Activated CD8-positive, alpha-beta memory T cell treated with anti-CD3 and anti-CD28 coated beads, Interleukin-2, amount 50 U/mL, for 1 hour (primary cell): ENCODE results near the gene RNF213.

Experiments used
- DNase-seq: peaks from one replicate; pipeline ENCODE4 v3.0.0-alpha.2; 2020; ENCODE audit errors: extremely low read depth

Gene RNF213

DNA sequence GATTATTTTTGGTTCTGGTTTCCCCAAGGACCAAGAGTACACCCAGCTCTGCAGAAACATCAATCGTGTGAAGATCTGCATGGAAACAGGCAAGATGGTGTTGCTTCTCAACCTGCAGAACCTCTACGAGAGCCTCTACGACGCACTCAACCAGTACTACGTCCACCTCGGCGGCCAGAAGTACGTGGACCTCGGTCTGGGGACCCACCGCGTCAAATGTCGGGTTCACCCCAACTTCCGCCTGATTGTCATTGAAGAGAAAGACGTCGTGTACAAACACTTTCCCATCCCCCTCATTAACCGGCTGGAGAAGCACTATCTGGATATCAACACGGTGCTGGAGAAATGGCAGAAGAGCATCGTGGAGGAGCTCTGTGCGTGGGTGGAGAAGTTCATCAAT is 86.9 kb downstream of the RNF213 start:
- no peak for DNase-seq

DNA sequence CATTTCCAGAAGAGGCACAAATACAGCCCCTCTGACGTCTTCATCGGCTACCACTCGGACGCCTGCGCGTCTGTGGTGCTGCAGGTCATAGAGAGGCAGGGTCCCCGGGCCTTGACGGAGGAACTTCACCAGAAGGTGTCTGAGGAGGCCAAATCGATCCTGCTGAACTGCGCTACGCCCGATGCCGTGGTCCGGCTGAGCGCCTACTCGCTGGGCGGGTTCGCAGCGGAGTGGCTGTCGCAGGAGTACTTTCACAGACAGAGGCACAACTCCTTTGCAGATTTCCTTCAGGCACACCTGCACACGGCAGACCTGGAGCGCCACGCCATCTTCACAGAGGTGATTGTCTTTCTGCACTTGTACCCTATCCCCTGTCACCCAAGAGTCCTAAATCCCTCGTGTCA is 87.3 kb downstream of the RNF213 start:
- no peak for DNase-seq

DNA sequence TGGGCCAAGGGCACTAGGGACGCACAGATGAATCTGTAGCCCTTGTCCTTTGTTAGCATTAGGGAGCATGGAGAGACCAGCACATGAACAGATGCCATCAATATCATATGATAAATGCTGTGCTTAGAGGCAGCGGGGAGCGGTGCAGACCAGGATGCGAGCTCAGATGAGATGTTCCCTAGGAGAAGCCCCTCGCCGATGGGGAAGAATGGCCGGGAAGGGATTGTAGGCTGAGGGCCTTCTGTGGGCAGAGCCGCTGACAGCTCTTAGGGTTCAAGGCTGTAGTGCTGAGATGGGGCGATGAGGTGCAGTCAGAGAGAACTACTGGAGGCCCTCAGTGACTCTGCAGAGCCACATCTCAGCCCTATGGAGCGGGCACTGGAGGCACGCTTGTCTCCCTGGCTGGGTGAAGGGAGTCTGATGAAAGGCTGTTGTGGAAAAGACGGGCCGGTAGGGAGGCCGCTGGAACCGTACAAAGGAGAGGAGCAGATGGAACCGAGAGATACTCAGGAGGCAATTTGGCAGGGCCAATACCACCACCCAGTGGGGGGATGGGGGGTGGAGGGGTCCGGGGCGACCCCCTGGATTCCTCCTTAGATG is 88.0 kb downstream of the RNF213 start:
- DNase-seq, result no peak

DNA sequence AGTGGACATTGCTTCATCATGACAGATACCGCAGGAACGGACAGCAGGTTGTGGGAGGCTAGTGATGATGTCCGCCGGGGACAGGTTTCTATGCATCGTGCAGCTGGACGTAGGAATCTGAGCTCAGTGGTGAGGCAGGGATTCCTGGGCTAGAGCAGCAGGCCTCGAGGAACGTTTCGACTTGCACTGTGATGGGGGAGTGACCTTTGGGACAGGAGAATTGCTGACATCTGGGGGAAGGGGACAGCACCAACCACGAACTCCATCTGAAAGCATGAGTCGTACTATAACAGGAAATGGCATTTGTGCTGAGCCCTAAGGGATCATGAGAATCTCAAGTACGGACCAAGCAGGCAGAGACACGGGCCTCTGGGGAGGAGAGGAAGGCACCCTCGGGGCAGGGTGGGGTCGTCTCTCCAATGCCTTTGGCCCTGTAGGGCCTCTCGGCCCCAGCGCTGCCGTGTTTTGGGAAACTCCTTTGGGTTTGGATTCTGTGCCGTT is 88.5 kb downstream of the RNF213 start:
- DNase-seq, result no peak

DNA sequence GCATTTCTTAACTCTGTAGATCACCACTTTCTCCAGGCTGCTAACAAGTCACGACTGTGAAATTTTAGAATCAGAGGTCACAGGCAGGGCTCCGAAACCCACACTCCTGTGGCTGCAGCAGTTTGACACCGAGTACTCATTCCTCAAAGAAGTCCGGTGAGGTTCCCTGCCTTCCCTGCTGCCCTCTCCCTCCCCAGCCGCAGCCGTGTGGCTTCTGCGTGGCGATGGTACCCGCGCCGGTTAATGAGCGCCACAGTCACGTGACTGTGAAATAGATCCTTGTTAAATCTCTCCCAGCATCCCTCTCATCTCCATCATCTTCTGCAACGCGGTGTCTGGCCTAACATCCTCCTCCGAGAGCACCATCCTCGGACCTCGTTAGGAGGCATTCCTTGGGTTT is 89.1 kb downstream of the RNF213 start:
- DNase-seq, result no peak

DNA sequence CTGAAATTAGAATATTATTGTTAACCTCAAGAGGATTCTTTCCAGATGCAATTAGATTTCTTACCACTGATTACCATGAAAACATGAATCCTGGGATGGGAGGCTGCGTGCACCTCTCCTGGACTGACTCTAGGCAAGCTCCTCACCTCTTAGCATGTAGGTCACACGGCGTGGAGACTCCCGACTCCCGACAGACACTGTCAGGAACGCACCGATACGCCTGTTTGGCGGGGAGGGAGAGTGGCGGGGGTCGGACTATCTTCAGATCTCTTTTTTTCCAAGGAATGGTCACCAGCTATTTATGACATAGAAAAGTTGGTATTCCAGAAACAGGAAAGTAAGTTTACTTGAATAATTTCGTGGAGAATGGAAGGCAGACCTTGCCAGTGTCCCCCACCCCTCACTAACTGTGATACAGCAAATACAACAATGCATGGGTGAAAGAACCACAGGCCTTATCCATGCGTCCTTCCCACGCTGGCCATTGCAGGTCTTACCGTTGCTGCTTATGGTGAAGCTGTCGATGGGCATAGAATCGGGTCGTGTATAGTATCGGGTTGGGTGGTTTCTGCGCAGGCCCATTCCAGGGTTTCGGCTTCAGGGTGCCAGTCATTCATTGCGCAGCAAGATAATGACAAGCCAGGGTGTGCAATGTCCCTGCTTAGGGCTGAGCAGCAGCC is 91.7 kb downstream of the RNF213 start:
- DNase-seq, result no peak

DNA sequence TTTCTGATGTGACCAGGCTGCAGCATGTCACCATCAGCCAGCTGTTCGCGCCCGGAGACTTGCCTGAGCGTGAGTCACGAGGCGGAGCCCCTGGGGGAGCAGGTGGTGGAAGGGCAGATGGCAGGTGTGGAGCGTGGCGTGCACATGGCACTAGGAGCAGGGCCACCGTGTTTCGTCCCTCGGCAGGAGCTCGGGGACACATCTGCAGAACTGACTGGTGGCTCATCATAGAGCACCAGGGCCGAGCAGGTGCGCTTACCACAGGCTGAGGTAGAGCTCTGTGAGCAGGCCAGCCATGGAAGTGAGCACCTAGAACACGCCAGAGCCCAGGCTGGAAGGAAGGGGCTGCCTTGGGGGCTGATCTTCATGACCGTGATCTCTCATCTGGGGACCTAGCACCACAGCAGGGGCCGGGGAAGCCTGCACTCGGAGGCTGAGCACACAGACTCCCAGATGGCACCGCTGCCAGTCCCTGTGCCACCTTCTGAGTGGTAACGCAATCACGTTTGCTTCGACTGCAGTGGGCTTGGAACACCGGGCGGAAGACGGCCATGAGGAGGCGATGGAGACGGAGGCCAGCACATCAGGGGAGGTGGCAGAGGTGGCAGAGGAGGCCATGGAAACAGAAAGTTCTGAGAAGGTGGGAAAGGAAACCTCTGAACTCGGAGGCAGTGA is 92.5 kb downstream of the RNF213 start:
- DNase-seq, result no peak

DNA sequence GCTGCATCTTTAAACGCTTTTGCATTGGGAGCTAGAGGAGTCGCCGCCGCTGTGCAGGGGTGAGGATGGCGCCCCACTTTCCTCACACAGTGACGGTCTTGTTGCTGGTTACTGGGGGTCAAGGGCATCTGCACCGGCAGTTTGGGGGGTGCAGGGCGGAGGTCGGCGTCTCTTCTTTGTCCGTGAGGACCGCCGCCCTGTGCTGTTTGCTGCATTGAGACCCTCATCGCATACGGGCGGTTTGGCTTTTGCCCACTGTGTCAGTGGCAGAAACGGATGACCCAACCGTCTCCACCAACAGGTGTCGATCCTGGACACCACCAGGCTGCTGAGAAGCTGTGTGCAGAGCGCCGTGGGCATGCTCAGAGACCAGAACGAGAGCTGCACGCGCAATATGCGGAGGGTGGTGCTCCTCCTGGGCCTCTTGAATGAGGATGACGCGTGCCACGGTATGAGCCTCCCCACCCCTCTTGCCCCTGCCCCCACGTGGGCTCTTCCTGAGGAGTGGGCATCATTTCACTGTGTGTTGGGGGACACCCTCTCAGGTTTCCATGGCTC is 93.1 kb downstream of the RNF213 start:
- DNase-seq, result no peak

DNA sequence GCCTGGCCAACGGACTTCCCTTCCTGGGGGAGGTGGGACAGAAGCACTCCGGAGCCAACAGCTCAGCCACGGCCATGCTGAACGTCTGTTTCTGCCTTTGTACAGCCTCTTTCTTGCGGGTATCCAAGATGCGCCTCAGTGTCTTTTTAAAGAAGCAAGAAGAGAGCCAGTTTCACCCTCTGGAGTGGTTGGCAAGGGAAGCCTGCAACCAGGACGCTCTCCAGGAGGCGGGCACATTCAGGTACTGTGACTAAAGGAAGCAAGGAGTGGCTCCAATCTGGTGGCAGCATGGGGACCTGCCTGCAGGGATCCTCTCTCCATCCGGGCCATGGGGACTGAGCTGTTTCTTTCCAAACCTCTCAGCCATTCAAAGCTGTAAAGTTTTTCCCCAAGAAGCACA is 93.7 kb downstream of the RNF213 start:
- DNase-seq, result no peak

DNA sequence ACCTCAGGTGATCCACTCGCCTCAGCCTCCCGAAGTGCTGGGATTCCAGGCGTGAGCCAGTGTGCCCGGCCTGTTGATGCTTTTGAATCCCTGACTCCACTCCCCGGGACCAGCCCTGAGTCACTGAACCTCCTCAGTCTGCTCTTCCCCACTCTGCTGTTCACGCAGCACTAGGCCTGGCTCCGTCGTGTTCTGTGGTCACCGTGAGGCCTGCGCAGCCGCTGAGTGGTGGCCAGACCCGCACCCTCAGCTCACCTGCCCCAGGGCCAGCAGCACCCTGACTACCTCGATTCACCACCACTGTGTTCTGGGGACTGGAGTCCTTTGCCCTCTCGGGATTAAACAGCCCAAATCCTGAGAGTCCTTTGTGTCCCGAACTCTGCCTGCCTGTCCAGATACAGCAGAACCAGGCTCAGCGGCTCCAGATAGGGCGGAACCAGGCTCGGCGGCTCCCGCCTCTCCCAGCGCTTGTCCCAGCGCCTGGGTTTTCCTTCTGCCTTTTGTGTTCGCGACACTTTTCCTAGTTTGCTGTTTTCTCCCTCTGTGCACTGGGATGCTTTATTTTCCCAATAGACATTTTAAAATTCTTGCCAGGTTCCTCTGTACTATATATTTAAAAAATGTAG is 95.7 kb downstream of the RNF213 start:
- no peak for DNase-seq

DNA sequence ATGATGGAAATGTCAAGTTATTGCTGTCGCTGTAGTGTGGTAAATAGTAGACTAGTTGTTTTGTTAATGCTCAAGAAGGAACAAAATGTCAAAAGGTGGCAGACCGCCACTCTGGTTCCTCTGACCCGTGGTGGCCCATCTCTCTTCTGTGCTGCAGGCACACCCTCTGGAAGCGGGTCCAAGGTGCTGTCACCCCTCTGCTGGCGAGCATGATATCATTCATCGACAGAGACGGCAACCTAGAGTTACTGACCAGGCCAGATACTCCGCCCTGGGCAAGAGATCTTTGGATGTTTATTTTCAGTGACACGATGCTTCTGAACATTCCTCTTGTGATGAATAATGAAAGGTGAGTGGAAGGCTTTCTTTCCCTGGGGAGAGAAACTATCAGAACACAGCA is 97.5 kb downstream of the RNF213 start:
- DNase-seq, result no peak

DNA sequence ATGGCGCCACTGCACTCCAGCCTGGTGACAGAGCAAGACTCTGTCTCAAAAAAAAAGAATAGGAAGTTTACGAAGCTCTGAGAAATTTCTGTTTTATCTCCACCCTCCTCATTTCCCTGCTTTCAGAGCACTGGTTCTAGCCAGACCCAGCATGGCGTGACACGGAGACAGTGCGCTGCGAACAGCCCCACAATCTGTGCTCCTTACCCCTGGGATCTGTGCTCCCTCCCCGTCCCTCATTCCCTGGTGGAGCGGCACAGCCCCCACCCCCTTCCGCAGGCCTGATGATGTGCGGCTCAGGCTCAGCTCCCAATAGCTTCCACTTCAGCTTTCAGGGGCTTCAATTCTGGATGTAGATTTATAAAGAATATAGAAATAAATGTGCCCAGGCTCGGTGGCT is 98.2 kb downstream of the RNF213 start:
- no peak for DNase-seq

DNA sequence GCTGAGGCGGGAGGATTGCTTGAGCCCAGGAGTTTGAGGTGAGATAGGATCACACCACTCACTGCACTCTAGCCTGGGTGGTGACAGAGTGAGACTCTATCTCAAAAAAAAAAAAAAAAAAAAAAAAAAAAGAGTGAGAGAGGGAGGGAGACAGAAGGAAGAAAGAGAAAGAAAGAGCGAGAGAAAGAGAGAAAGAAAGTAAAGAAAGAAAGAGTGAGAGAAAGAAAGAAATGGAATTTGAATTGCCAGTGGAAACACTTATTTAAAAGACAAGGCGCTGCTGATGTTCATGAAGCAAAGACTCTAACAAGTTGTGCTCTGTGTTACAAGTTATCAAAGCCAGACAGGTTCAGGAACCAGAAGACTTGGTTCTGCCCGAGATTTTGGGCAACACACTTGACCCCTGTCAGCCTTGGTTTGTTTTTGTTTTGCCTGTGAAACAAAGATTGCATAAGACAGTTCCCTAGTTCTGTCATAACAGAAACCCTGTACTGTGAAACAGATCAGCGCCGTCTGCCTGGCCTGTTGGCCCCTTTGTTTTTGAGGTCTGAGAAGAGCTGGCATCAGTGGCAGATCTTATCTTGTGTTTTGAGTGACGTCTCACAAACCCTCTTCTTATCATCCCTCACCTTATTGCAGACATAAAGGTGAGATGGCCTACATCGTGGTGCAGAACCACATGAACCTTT is 98.9 kb downstream of the RNF213 start:
- DNase-seq, result no peak

DNA sequence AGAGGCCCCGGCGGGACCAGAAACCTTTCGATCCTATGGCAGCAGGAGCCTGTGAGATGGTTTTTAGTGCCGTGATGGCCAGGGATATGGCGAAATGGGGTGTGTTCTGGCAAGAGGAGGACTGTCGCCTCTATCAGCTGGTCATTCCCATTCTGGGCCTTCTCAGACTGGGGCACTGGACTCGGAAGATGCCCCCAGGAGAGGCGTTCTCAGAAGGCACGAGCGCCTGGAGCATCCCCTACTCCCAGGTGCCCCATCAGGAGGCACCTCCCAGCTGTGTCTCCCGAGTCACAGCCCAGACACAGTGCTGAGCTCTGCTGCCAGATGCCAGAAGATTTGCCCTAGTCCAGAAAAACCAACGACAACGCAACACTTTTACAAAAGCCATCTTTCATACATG is 99.7 kb downstream of the RNF213 start:
- no peak for DNase-seq

DNA sequence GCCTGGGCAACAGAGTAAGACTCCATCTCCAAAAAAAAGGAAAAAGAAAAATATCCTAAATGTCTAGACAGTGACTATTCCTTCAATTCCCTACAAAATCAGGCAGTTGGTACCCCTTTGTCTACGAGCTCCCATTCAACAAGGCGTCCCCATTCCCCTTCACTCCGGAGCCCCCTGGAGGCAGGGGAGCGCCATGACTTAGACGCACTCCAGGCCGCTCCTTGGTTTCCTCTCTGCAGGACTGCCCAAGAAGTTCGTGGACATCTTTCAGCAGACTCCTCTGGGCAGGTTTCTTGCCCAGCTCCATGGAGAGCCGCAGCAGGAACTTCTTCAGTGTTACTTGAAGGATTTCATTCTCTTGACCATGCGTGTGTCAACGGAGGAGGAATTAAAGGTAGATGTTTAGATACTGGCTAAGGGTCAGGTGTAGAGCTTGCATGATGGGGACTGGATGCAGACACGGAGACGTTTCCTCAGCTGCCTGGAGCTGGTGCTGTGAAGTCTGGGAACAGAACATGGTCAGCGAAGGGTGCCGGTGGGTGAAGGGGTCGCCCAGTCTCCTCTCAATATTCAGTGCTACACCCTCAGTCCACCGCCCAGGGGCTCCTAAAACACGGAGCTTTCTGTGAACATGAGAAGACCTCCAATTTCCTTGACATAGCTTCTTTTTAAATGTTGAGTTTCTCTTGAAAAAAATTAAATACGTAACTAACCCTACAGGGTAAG is 101.0 kb downstream of the RNF213 start:
- no peak for DNase-seq

DNA sequence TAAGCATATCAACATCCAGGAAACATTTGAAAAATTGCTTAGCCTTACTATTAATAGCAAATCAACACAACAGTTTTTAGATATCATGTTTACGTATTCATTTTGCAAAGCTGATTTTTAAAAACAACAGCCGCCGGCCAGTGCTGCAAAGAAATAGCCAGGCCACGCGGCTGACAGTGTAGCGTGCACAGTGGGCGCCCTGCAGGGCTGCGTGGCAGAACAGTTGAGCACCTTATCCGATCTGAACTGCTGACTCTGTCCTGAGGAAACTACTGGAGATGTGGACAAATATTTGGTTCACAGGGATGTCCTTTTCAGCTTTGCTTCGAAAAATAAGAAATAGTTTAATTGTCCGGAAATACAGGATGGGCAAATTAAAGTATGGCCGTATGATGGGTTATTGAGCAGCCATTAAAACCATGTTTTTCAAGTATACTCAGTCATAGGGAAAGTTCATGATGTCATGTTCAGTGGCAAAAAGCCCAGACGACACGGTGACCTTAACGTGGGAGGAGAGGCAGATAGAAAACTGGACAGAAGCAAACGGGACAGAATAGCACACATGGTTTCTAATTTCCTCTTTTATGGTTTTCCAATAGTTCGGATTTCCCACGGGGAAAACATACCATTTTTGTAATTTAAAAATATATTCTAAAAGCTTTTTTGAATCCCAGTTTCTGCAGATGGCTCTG is 101.9 kb downstream of the RNF213 start:
- no peak for DNase-seq

DNA sequence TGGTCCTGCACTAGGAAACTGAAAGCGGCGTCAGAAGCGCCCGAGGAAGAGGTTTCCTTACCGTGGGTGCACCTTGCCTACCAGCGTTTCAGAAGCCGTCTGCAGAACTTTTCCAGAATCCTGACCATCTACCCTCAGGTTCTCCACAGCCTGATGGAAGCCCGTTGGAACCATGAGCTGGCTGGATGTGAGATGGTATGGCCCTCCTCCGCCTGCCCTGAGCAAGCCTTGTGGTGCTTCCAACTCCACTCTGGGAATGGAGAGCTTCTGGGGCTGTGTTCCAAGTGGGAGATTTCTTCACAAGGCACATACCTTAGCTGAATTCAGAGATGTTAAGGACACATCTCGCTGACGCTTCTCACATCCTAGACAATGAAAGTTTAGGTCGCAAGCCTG is 102.5 kb downstream of the RNF213 start:
- no peak for DNase-seq

DNA sequence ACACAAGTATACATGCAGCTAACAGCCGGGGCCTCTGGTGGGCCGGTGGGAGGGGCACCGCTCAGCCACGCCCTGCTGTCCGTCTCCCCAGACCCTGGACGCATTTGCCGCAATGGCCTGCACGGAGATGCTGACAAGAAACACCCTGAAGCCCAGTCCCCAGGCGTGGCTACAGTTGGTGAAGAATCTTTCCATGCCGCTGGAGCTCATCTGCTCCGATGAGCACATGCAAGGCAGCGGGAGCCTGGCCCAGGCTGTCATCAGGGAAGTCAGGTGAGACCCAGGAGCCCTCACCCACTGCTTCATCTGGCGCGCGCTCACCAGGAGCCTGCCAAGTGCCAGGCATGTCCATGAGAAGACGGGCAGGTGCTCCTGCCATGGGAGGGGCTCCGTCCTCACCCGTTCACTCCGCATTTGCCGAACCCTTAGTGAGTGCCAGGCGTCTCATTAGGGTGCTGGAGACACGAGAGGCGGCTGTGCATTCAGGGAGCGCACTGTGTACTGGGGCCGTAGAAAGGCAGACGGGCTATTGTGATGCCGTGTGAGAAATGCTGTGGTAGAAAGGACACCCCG is 103.0 kb downstream of the RNF213 start:
- no peak for DNase-seq

DNA sequence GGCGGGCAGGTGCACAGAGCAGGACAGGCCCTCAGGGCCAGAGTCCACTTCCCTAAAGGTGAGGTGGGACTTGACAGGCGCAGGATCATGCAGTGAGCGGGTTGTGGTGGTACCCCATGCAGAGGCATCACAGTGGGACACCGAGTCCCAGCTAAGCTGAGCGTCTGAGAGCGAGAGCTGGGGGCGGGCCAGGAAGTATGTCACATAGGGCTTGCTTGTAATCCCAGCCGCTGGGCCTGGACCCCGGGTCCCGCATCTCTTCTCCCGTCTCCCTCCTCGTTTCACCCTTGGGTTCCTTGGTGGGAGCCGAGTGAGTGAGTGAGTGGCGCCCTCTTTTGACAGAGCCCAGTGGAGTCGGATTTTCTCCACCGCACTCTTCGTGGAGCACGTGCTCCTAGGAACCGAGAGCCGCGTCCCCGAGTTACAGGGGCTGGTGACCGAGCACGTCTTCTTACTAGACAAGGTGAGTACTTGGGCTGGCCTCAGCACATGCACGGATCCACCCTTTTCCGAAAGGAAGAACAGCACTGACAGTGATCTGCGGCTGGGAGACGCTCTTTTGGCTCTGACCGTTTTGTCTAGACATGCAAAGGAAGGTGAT is 103.5 kb downstream of the RNF213 start:
- no peak for DNase-seq
